Heart left ventricle (tissue), 13 donors: Measurements from ENCODE around the gene HTR4.

Source experiments
- POLR2A ChIP-seq, 2 donors: fragments of 450-650 bp; IDR thresholded peaks; one replicate each; pipeline ENCODE4 v1.6.1; 2017; ENCODE audit warnings: antibody characterized with exemption in 2 of 2, mild to moderate bottlenecking in 2 of 2, moderate library complexity in 2 of 2
- TF ChIP-seq, protein P1 (sequence below), 12 donors: fragments of 200-600 bp; sonication (generic) in 4 of 12; IDR thresholded peaks; one replicate each; pipeline versions ENCODE4 v1.5.0 to v1.8.0; 2018 to 2022; ENCODE audit warnings: antibody characterized with exemption in 12 of 12, mild to moderate bottlenecking in 5 of 12
- donor health status: ischemic (EF 13 %, LVEDD 7.1; RV severe dilation, severe dysfunction).
- donor health status: DM: no; HTN: yes; CAD: no.
- donor health status: DM: no; HTN: no; CAD: no.
- donor health status: ischemic (EF 25% LVEDD 6.9; RV normal size, moderate dysfunction).
- donor health status: ischemic (EF 25% LVEDD 5.7; RV mildly dilated, moderate dysfunction).
- donor health status: ischemic (EF 35%, LVEDD 5.7; RV mildly dilated, moderate dysfunction).
- donor health status: nonischemic (EF 11% LVEDD 7.7; RV severe dilation, severe dysfunction).
- donor health status: DM: yes; HTN: yes; CAD: no.
- donor health status: PGD.
- donor health status: ischemic (EF 29% LVEDD 5.4; RV normal size, mild dysfunction).
- donor health status: nonischemic (EF 23%, LVEDD 6.1; RV moderate dilation, normal function).

DNA sequence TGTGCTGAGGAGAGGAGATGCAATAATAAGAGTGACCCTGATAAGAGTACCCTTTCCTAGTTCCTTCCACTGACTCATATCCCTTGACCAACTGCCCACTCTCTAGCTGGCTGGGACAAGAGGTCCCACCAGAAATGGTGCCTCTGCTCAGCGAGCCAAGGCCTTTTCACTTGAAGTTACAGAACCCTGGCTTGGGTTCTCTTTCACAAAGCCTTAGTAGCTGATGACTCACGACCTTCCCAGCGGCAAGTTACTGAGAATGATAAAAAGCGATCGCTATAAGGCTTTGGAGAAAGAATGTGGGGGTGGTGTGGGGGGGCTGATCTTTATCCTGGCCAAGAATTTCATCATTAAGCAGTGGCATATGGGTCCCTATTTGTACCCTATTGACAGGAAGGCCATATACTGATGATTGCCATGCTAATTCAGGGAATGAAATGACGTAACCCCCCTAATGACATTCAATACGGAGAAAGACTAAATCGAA is 180.3 kb downstream of the HTR4 start:
- TF ChIP-seq, protein P1, sequence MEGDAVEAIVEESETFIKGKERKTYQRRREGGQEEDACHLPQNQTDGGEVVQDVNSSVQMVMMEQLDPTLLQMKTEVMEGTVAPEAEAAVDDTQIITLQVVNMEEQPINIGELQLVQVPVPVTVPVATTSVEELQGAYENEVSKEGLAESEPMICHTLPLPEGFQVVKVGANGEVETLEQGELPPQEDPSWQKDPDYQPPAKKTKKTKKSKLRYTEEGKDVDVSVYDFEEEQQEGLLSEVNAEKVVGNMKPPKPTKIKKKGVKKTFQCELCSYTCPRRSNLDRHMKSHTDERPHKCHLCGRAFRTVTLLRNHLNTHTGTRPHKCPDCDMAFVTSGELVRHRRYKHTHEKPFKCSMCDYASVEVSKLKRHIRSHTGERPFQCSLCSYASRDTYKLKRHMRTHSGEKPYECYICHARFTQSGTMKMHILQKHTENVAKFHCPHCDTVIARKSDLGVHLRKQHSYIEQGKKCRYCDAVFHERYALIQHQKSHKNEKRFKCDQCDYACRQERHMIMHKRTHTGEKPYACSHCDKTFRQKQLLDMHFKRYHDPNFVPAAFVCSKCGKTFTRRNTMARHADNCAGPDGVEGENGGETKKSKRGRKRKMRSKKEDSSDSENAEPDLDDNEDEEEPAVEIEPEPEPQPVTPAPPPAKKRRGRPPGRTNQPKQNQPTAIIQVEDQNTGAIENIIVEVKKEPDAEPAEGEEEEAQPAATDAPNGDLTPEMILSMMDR (IDR thresholded peaks at IDR 0.05) = no peak
- TF ChIP-seq POLR2A (IDR thresholded peaks at IDR 0.05) = no peak
